KBM-7 (cell line): ENCODE measurements around the gene MAGI1.
"Not testable (repeated sequence)": the region's sequence is repeated elsewhere in the genome, so short reads cannot be mapped to it uniquely, and the experiment has no call there.

ENCODE experiments used
- DNase-seq: peaks from one replicate; pipeline ENCODE4 v3.0.0-alpha.2; 2015
- in situ Hi-C: fragments of 300-500 bp; cut with MboI; formaldehyde crosslinking; loops from 2 replicates; pipeline ENCODE4 v1.14.3; 2020; ENCODE audit warnings: low sequenced_read_pairs, low pct_unique_long_range_greater_than_20kb, mixed read lengths

The MAGI1 gene

DNA sequence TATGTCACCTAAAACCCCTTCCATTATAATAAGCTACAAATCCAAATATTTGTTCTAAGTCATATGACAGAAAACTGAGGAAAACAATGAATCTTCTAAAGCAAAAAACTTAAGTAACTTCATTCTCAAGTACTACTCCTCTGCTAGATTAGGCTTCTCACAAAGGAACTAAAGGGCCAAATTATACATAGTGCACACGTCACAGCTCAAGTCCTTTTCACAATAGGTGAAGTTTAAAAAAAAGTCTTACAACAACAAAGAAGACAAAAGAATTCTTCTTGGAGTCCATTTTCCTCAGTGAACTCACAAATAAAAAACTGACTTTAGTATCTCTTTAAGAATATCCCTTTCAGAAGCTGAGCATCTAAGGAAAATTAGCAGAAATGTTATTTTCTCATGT, 479.9 kb downstream of the MAGI1 start:
- in situ Hi-C loops: no loop called here
- no peak for DNase-seq

DNA sequence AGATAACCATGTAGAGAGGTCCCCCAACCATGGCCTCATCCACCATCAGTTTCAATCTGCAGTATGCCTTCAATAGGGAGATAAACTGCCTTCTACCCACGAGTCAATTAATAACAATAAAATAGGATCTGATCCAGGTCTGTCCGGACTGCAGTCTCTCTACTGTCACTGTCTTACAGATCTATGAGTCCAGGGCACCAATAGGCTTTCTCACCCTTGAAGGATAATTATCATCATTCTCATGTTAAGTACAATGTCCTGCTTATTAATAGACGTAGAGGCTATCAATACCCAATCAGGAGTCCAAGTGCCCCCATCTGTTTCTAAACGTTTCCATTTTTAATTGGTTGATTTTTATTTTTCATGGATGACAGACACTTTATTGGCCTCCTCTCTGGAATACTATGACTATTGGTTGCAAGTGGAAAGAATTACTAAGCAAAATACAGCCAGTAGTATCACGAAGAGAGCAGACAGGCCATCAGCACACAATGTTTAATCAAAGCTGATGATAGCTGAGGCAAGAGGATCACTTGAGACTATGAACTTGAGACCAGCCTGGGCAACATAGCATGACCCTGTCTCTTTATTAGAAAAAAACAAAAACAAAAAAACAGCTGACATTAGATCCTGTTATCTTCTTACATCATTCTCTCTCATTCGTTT, 480.7 kb downstream of the MAGI1 start:
- in situ Hi-C loops: no loop called here
- DNase-seq: no peak

DNA sequence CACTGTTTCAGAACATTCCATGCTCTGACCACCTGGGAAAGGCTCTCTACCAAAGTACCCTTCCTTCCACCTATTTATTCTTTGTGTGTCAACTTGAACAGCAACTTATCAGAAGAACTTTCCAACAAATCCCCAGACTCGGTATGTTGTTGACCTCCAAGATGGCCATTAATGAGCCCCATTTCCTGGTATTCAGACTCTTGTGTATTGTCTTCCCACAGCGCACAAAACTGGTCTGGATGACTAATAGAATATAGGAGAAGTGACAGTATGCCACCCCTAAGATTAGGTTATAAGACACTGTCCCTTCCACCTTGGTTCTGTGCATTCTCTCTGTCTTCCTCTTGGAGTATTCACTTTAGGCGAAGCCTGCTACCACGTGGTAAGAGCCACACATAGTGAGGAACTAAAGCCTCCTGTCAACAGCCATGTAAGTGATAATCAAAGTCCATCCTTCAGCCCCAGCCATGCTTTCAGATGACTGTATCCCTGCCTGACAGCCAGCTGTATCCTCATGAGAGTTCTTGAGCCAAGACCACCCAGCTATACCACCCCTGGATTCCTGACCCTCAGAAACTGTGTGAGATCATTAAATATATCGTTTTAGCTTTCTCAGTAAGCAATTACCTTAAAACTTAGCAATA, 481.7 kb downstream of the MAGI1 start:
- DNase-seq: no peak
- in situ Hi-C loops: no loop called here

- in situ Hi-C loops: no loop called here
Measured at GRCh38 chr3:65552434-65552833, 486.3 kb downstream of the MAGI1 start.

DNA sequence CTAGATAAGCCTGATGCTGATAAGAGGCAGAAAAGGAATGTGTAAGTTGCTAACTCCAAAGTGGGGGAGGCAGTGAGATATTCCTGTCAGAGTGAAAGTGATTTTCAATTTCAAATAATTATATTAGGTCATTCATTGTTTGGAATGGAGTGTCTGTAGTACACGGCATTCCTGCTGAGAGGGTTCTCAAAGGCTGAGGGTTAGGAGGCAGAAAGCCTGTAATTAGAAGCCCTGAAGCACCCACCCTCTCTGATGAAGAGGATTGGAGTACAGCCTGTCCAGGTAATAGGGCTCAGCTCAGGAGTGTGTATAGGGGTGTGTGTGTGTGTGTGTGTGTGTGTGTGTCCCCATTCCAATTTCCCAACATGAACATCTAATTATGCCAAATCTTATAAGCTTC, 486.8 kb downstream of the MAGI1 start:
- in situ Hi-C loops: no loop called here
- no peak for DNase-seq

More at GRCh38 chr3:65552434-65552833, 486.3 kb downstream of the MAGI1 start:
- no peak for DNase-seq

DNA sequence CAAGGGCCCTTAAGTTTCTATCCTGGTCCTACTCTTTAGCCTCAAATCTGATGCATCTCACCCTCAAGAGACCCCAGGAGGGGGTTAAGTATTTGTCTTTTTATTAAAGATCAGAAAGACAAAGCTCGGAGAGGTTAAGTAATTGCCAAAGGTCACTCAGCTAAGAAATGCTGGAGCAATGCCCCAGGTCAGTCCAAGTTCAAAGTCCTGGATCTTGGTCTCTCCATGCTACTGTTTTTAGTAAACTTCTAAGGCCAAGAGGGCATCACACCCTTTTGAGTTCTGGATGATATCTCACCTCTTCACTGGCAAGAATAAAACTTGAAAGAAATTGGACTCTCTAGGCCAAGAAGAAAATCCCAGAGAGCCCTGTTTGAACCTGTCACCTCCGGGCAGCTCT, 488.6 kb downstream of the MAGI1 start:
- DNase-seq: no peak
- in situ Hi-C loops: no loop called here

DNA sequence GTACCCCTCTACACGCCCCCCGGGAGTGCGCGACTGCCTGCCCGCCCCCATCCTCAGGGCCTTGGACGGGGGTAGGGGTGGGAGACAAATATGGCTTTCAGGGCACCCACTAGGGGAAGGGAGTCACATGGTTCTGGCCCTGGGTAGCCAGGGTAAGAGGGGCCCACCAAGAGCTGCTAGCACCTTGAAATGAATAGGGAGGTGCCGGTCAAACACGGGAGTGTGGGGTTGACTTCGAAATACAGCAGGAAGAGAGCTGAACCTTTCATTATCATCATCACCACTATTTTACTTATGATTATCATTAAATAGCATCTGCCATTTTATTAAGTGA, 489.1 kb downstream of the MAGI1 start:
- in situ Hi-C loops: no loop called here
- no peak for DNase-seq

GRCh38 chr3:65548848-65549625, 489.7 kb downstream of the MAGI1 start:
- in situ Hi-C loops: no loop called here
- DNase-seq: no peak

DNA sequence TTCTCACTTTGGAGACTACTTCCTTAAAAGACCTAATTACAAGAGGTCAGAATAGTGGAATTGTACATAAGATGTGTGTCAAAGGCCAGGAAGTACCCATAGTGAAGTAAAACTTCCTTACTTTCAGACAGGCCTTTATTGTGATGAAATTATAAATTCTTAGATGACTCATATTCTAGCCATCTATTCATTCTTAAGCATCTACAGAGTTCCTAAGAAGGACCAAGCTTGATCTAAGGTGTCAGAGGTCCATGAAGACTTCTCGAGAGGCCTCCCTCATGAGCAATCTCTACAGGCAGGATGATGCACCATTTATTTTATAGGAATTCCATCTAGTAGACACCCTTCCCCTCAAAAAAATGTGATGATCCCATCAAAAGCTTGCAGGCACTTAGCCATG, 493.3 kb downstream of the MAGI1 start:
- in situ Hi-C loops: no loop called here
- DNase-seq: no peak

DNA sequence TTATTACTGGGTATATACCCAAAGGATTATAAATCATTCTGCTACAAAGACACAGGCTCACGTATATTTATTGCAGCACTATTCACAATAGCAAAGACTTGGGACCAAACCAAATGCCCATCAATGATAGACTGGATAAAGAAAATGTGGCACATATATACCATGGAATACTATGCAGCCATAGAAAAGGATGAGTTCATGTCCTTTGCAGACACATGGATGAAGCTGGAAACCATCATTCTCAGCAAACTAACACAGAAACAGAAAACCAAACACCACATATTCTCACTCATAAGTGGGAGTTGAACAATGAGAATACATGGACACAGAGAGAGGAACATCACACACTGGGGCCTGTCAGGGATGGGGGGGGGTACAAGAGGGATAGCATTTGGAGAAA, 495.3 kb downstream of the MAGI1 start:
- in situ Hi-C loops: not testable (repeated sequence)

DNA sequence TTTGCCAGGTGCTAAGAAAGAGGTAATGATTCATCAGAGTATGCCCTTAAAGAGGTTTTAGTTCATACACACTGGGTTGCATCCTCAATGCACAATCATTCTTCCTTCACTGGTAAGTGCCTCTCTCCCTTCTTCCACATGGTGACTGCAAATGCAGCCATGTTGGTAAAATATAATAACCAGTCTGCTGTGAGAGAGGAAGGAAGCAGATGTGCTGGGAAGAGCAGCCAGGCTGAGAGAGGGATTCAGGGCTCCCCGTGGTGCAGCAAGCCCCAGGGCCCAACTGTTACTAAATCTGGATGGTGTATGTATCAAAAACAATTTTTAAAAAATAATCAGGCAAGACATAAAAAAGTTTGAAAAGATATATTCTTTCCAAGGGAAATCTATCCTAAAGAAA, 498.1 kb downstream of the MAGI1 start:
- in situ Hi-C loops: no loop called here
- DNase-seq: no peak

More for the DNA sequence above, 495.3 kb downstream of the MAGI1 start:
- not testable (repeated sequence) for DNase-seq

DNA sequence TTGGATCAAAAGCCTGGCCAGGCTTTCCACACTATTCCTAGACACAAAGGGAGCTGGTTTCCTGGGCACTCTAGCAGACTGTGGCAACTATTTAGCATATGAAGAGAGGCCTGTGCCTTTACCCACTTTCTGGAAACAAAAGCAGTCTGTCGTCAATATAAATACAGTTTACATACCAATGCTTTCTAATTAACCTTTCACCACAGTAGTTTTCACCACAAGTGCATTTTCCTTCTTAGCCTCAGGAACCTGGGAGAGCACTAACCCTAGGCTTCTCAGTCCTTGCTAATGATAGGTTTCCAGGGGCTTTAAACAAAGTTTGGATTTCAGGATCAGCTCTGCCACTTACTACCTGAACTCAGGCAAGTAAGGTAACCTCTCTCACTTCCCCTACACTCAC, 499.1 kb downstream of the MAGI1 start:
- in situ Hi-C loops: no loop called here
- no peak for DNase-seq

DNA sequence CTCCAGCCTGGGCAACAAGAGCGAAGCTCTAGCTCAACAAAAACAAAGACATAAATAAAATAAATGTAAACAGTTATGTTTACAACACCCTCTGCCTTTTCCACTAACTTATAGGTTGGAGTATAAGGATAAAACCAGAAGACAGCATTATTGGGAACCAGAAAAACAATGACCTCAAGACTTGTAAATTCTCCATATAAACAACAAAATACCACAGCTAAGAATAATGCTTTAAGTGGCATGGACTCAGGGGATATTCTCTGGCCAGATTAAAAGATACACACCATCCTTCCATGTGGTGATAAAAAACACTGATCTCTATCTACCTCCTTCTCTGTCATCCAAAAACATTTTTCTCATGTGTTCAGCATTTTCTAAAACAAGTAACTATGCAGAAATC, 500.6 kb downstream of the MAGI1 start:
- DNase-seq: no peak
- in situ Hi-C loops: no loop called here

- in situ Hi-C loops: no loop called here
- DNase-seq: no peak
Measured at GRCh38 chr3:65537109-65537508, 501.6 kb downstream of the MAGI1 start.

GRCh38 chr3:65535260-65535659, 503.5 kb downstream of the MAGI1 start:
- in situ Hi-C loops: no loop called here
- no peak for DNase-seq

DNA sequence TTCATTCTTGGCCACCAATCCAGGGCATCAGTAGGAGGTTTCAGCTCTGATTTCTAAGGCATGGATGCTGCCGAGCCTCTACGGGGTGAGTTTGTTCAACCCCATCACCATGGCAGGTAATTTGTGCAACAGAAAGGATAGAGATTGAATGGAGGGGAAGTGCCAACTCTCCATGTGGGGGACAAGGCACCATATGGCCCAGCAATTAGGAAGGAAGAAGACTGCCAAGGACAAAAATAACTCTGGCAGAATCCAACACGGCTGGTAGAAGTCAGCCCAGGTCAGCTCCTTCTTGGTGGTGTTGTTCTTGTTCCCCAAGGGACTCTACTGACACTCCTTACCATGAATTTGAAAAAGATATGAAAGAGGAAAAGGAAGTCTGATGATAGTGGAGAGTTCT, 503.9 kb downstream of the MAGI1 start:
- in situ Hi-C loops: no loop called here
- no peak for DNase-seq

GRCh38 chr3:65532749-65533148, 506.0 kb downstream of the MAGI1 start:
- DNase-seq: no peak
- in situ Hi-C loops: no loop called here

GRCh38 chr3:65532215-65532614, 506.5 kb downstream of the MAGI1 start:
- in situ Hi-C loops: no loop called here
- no peak for DNase-seq

- in situ Hi-C loops: no loop called here
- DNase-seq: no peak
Measured at GRCh38 chr3:65531499-65531898, 507.2 kb downstream of the MAGI1 start.

DNA sequence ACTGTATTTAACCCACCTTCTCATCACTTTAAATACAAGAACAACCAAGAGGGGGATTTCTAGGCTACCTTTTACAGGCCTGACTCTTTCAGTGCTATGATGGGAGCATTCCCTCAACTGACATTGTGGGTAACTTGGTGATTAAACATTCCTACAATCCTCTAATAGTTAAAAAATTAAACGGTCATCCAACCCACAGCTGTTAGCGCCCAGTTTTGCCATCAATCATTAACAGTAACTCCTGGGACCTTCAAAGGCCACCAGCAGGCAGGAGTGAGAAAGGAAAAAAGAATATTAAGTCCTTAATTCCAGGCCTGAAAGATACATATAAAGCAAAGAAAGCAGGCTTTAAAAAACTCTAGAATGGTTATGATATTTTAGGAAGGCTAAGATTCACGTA, 512.1 kb downstream of the MAGI1 start:
- in situ Hi-C loops: no loop called here
- DNase-seq: no peak

DNA sequence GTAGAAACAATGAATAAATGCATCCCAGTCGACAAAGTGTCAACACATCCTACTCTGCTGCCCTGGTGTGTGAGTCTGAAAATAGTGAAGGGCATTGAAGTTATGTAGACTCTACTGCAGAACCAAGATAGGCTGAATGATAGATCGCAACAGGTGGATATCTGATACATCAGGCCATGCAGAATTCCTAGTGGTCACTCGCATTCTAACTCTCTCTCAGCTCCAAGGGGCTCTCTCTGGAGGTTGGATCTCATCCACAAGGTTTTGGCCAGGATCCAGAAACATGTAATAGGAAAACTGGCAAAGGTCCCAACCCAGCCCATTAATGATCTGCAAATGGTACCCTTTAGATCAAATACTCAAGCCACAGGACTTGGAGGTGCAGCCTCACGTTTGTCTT, 514.1 kb downstream of the MAGI1 start:
- in situ Hi-C loops: no loop called here
- no peak for DNase-seq
